GM20431 (cell line): ENCODE measurements around the gene MED16.

Experiments
- in situ Hi-C: fragments of 300-500 bp; cut with MseI, MboI; formaldehyde crosslinking; loops from one replicate; pipeline ENCODE4 v1.15.0; 2020; ENCODE audit warnings: low sequenced_read_pairs; ENCODE audit not compliant: unreplicated experiment

MED16 gene

DNA sequence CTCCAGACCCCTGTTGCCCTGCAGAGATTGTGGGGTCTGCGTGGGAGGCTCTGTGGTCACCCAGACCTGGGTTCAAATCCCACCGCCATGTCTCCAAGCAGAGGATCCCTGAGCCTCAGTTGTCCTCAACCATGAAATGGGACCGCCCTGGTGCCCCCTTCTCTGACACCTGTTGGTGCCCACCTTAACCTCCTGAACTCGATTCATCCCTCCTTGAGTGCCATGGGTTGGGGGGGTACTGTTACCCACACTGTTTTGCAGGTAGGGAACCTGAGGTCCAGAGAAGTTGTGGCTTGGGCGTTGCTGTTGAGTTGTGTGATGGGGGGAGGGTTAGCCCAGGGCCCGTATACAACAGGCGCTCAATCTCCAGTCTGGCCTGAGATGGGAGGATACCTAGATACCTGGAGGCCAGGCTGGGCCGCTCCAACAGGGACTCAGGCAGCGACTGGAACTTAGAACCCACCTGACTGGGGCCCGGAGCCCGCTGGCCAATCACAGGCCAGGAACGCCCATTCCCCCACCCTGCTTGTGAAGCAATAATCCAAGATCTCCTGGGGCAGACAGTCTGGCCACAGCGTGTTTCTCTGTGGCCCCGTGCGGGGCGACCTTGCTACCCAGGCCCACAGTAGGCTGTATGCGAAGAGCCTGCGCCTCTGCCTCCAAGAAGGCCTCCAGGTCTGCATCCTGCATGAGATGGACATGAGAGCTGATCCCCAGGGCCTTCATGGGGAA, 35.6 kb upstream of the MED16 start:
- in situ Hi-C loops = loop anchor here (10.0 kb wide), 1 partner anchor 64 kb away; no protein-coding TSS in a partner anchor

GRCh38 chr19:927780-928401, 34.9 kb upstream of the MED16 start:
- in situ Hi-C loops = loop anchor here (10.0 kb wide), 1 partner anchor 63 kb away; no protein-coding TSS in a partner anchor

GRCh38 chr19:927351-927779, 34.4 kb upstream of the MED16 start:
- in situ Hi-C loops = loop anchor here (10.0 kb wide), 1 partner anchor 63 kb away; no protein-coding TSS in a partner anchor

DNA sequence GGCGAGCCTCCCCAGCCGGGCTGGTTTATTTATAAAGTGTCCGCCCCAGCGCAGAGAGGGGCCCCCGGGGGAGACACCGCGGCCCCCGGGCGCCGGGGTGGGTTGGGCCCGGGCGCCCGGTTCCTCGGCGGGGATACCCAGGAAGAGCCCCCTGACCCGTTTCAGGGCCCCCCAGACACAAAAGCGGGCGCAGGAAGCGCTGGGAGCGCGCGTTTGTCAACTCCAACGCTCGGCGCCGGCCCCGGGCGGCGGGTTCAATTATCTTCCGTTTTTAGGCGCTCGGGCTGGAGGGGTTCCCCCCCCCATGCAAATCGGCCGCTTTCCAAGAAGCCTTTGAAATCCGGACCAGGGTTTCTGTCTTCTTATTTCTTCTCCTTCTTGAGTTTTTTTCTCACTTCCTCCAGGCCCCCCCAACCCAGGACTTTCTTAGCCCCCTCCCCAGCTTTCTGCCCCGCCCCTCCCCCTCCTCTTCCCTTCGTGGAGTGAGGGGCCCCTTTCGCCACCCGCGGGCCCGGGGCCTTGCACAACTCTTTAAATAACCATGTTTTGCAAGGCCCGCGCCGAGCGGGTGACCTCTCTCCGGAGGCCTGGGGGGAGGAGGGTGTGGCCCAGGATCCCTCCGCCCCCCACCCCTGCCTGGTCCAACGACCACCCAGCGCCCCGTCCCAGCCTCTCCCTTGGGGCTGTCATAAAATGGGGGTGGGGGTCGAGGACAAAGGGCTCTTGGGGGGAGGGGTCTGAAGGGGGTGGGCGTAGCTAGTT, 33.8 kb upstream of the MED16 start:
- in situ Hi-C loops = loop anchor here (10.0 kb wide), 1 partner anchor 62 kb away; no protein-coding TSS in a partner anchor

GRCh38 chr19:926323-926588, 33.3 kb upstream of the MED16 start:
- in situ Hi-C loops = loop anchor here (10.0 kb wide), 1 partner anchor 61 kb away; no protein-coding TSS in a partner anchor

GRCh38 chr19:925526-926322, 32.7 kb upstream of the MED16 start, which contains the start of gene ARID3A:
TSS of gene ARID3A (plus strand) at chr19:926035. CDS start at chr19:929529, 3,494 bp downstream.
- in situ Hi-C loops = loop anchor here (10.0 kb wide), 1 partner anchor 61 kb away; no protein-coding TSS in a partner anchor

DNA sequence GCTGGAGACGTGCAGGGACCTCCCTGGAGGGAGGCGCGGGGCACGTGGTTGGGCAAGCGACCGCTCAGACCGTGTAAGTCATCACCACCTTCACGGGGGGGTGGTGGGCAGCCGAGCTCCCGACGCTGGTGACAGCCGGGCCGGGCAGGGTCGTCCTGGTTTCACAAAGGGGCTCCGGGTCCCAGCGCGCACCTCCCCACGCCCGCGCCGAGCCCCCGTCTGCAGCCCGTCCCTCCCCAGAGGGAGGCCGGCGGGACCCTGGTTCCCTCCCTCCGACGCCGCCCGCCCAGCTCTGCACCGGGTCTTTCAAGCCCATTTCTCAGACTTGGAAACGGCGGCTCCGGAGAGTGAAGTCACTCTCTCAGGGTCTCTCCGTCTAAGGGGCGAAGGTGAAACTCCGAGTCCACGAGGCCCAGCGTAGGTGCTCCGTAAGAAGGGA, 32.1 kb upstream of the MED16 start:
- in situ Hi-C loops = loop anchor here (10.0 kb wide), 1 partner anchor 60 kb away; no protein-coding TSS in a partner anchor

GRCh38 chr19:924553-925086, 31.6 kb upstream of the MED16 start:
- in situ Hi-C loops = loop anchor here (5.0 to 10.0 kb wide), 2 partner anchors 60 to 63 kb away; no protein-coding TSS in a partner anchor

DNA sequence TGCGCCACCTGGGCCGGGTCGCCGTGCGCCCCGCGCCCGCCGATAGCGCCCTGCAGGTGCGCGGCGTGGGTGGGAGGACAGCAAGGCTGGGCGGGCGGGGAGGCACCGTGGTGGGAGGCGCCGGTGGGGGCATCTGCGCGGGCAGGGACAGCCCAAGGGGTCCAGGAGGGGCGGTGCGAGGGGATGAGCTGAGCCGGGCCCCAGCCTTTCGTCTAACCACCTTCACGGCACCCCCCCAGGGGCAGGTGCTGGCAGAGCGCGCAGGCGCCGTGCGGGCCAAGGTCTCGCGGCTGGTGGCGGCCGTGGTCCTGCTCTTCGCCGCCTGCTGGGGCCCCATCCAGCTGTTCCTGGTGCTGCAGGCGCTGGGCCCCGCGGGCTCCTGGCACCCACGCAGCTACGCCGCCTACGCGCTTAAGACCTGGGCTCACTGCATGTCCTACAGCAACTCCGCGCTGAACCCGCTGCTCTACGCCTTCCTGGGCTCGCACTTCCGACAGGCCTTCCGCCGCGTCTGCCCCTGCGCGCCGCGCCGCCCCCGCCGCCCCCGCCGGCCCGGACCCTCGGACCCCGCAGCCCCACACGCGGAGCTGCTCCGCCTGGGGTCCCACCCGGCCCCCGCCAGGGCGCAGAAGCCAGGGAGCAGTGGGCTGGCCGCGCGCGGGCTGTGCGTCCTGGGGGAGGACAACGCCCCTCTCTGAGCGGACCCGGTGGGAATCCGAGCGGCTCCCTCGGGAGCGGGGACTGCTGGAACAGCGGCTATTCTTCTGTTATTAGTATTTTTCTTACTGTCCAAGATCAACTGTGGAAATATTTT, 27.3 kb upstream of the MED16 start:
- in situ Hi-C loops = loop anchor here (5.0 to 10.0 kb wide), 2 partner anchors 55 to 67 kb away; no protein-coding TSS in a partner anchor

DNA sequence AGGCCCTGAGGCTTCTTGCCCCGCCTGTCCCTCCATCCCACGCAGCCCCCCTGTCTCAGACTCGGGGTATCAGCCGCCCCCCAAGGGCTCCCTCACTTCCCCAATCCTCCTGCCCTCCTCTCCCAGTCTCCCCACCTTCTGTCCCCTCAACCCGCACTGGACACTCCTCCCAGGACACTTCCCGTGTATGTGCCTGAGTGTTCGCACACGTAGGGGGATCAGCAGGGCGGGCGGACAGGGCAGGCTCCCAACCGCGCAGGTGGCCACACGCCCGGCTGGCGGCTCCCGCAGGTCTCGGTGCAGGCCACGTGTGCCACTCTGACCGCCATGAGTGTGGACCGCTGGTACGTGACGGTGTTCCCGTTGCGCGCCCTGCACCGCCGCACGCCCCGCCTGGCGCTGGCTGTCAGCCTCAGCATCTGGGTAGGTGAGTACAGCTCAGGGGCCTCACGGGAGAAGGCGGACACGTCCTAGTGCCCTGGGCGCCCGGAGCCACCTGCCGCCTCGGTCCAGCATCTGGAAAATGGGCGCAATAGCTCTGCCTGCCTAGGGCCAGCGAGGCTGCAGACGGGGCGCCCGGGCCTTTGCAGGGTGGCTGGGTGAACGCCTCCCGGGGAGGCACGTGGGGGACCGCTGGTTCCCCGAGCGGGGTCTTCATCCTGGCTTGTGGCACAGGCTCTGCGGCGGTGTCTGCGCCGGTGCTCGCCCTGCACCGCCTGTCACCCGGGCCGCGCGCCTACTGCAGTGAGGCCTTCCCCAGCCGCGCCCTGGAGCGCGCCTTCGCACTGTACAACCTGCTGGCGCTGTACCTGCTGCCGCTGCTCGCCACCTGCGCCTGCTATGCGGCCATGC, 26.4 kb upstream of the MED16 start:
- in situ Hi-C loops = loop anchor here (5.0 to 10.0 kb wide), 2 partner anchors 55 to 68 kb away; no protein-coding TSS in a partner anchor

GRCh38 chr19:918481-919198, 25.7 kb upstream of the MED16 start:
- in situ Hi-C loops = no loop called here

DNA sequence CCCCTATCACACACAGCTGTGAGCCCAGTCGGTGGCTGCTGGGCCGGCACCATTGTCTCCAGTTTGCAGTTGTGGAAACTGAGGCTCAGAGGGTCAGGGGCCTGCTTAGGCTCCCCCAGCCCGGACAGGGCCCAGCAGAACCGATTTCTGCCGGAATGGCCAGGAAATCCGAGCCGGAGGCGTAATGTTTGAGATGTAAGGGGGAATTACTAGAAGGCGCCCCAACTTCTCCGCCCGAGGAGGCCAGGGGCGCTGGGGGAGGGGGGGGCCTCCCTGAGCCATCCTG, 25.1 kb upstream of the MED16 start:
- in situ Hi-C loops = no loop called here

- in situ Hi-C loops = no loop called here
Observed at GRCh38 chr19:917323-918151, 24.6 kb upstream of the MED16 start, which contains the start of gene KISS1R. TSS of gene KISS1R (plus strand) at chr19:917333. CDS start at chr19:917503, 170 bp downstream.

- in situ Hi-C loops = no loop called here
Observed at GRCh38 chr19:916645-917322, 23.8 kb upstream of the MED16 start.

GRCh38 chr19:913080-913748, 20.2 kb upstream of the MED16 start, which contains the start of gene R3HDM4:
TSS of gene R3HDM4 (minus strand) at chr19:913219. CDS start at chr19:913157, 62 bp downstream.
- in situ Hi-C loops = no loop called here
